ENCODE measurements around the gene CERCAM.

CERCAM gene

DNA sequence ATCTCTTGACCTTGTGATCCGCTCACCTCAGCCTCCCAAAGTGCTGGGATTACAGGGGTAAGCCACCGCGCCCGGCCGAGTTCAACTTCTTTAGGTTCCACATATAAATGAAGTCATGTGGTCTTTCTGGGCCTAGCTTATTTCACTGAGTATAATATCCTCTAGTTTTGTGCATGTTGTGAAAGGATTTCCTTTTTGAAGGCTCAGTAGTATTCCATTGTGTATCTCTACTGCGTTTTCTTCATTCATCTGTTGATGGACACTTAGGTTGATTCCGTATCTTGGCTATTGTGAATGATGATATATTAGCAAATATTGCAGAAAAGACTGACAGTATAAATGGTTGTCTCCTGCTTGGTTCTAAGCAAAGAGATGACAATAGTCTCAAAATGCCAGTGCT, 55.2 kb downstream of the CERCAM start:
- TF ChIP-seq, protein P1, sequence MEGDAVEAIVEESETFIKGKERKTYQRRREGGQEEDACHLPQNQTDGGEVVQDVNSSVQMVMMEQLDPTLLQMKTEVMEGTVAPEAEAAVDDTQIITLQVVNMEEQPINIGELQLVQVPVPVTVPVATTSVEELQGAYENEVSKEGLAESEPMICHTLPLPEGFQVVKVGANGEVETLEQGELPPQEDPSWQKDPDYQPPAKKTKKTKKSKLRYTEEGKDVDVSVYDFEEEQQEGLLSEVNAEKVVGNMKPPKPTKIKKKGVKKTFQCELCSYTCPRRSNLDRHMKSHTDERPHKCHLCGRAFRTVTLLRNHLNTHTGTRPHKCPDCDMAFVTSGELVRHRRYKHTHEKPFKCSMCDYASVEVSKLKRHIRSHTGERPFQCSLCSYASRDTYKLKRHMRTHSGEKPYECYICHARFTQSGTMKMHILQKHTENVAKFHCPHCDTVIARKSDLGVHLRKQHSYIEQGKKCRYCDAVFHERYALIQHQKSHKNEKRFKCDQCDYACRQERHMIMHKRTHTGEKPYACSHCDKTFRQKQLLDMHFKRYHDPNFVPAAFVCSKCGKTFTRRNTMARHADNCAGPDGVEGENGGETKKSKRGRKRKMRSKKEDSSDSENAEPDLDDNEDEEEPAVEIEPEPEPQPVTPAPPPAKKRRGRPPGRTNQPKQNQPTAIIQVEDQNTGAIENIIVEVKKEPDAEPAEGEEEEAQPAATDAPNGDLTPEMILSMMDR (IDR thresholded peaks at IDR 0.05; ENCODE audit: extremely low read depth, missing control alignments) = no peak
- no peak for DNase-seq (ENCODE audit: low spot score)

DNA sequence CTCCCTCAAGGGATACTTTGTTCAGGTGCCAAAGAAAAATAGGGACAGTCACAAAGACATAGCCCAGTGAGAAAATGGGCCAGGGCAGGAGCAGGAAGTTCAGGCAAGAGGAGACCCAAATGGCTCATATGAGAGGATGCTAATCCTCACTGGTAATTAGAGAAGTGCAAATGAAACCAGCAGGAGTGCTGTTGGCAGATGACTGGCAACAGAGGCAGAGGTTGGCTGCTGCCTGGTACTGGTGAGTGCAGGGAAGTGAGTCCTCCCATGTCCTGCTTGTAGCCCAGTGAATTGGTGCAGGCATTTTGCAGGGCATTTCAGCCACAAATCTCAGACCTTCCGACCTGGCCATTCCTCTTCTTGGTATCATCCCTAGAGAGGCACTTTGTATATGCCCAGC, 58.6 kb downstream of the CERCAM start:
- TF ChIP-seq, protein P1 (IDR thresholded peaks at IDR 0.05; ENCODE audit: extremely low read depth, missing control alignments) = no peak
- no peak for DNase-seq (ENCODE audit: low spot score)

DNA sequence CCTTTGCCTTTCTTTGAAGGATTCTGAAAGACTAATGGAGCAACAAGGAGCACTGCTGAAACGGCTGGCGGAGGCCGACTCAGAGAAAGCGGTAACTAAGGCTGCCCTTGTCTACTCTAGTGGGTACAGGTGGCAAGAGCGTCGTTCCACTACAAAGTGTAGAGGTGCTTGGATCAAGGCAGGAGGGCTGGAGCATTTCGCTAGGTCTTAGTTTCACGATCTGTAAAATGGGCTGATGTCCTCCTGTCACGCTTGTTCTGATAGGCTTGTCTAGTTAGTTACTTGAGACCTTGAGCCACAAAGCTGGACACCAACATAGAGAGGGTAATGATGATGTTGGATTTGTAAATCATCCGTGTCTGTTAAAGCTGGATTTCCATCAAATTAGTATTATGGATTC, 60.9 kb downstream of the CERCAM start:
- TF ChIP-seq, protein P1 (IDR thresholded peaks at IDR 0.05; ENCODE audit: extremely low read depth, missing control alignments) = no peak
- no peak for DNase-seq (ENCODE audit: low spot score)

DNA sequence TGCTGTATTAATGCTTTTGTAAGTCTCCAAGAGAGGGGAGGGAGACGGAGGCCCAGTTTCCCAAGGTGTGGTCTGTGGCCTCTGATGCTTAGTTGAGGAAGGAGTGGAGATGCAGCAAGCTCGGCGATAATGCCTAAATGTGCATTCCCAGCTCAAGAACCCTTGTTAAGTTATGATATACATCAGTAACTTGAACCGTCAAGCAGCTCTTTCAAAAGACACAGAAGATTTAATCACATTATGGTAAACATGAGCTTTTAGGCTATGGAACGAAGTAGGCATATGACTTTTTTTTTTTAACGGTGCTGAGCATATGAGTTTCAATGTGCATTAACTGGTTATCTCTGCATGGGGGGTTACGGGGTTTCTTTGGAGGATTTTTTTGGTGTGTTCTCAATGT, 61.5 kb downstream of the CERCAM start:
- no peak for DNase-seq (ENCODE audit: low spot score)
- TF ChIP-seq, protein P1 (IDR thresholded peaks at IDR 0.05; ENCODE audit: extremely low read depth, missing control alignments) = no peak

DNA sequence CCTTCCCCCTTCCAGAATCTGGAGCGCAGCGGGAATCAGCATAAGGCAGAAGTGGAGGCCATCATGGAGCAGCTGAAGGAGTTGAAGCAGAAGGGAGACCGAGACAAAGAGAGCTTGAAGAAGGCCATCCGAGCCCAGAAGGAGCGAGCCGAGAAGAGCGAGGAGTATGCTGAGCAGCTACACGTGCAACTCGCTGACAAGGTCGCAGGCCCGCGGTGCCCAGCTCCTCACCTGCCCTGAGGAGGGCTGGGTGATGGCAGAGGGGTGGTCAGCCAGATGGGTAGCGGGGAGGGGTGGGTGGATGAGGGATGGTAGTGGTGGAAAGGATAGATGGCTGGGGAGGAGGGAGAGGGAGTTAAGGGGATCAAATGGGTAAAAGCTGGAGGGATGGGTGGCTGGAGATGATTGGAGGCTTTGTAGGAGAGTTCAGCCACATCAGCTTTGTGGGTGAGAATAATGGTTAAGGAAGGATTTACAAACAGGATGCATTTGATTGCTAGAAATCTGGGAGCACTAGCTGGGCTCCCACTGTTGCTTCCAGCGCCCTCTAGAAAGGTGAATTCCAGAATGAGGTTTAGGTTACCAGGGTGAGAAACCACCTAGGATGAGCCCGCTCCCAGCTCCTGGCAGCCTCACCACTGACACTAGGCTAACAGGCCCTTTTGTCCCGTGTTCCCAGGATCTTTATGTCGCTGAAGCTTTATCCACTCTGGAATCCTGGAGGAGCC, 64.2 kb downstream of the CERCAM start:
- DNase-seq (ENCODE audit: low spot score) = no peak
- TF ChIP-seq, protein P1 (IDR thresholded peaks at IDR 0.05; ENCODE audit: extremely low read depth, missing control alignments) = no peak

DNA sequence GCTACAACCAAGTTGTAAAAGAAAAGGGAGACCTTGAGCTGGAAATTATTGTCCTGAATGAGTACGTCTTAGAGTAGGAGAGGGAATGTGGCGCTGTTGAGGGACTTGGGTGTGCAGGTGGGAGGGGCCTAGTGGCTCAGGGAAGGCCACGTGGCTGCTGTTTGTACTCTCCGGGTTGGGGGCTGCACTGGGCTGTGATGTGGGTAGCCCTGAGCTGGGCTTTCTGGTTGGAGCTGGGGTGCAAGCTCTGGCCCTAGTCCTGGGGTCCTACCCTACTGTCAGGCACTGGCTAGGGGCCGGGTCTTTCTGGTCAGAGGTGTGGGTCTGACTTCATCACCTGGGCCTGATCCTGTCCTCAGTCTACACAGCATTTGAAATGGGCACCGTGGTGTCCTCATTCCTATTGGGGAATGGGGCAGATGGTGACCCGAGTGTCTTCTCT, 64.8 kb downstream of the CERCAM start:
- no peak for DNase-seq (ENCODE audit: low spot score)
- TF ChIP-seq, protein P1 (IDR thresholded peaks at IDR 0.05; ENCODE audit: extremely low read depth, missing control alignments) = no peak

DNA sequence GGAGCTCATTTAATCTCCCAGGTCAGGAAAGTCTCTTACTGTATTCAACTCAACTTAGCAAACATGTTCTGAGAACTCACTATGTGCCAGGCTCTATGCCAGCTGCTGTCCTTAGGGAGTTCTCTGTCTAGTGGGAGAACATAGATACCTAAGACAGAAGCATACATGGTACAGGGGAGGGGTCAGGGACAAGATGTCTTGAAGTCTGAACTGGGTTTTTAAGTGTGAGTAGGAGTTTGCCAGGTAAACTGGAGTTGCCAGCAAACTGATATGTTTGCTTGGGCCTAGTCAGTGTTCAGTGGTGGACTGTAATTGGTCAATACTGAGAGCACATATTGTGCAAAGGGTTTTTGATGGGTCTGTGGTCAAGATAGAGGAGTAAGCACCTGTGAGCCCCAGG, 65.5 kb downstream of the CERCAM start:
- DNase-seq (ENCODE audit: low spot score) = no peak
- TF ChIP-seq, protein P1 (IDR thresholded peaks at IDR 0.05; ENCODE audit: extremely low read depth, missing control alignments) = no peak

Data from GM20000 (cell line).